A549 (cell line): ENCODE results near the gene DNAJC5. TPM values are rescaled to one million over a fixed set of nuclear protein-coding genes. Genes with fewer than 3 reads are reported as not detected.

Experiments
- ATAC-seq, 2 experiments: fragments of 200-7000 bp in 1 of 2; fragments of >200 bp in 1 of 2; cut with Nextera tagmentation in 1 of 2; cut with Tn5 transposase in 1 of 2; 3 replicates each; pipeline versions ENCODE4 v1.8.0 to v1.9.1; 2018 to 2020; ENCODE audit warnings: mild to moderate bottlenecking in 1 of 2, moderate library complexity in 1 of 2
- CTCF ChIA-PET: fragments of 300-600 bp; sonication (Branson Sonifier 250); formaldehyde crosslinking; extraction: SDS; loops from one replicate; lab custom pipeline; 2021; ENCODE audit warnings: antibody characterized with exemption, inconsistent platforms; lab: Yijun Ruan, JAX
- POLR2A ChIA-PET: fragments of 350-600 bp; formaldehyde crosslinking; extraction: SDS; loops from one replicate; lab custom pipeline; 2021; ENCODE audit warnings: antibody characterized with exemption, inconsistent platforms; lab: Yijun Ruan, JAX
- DNase-seq, 2 experiments: peaks; one replicate each; pipeline versions ENCODE4 v3.0.0 to v3.0.0-alpha.2; 2011 to 2016; ENCODE audit warnings: low read depth in 1 of 2, low spot score in 1 of 2
- FAIRE-seq: peaks from 2 replicates; lab custom pipeline; 2011; peaks lifted over from hg19 to GRCh38; lab: Jason Lieb, UNC
- H3K27ac ChIP-seq, 2 experiments: fragments of >200 bp; sonication (Bioruptor Twin); formaldehyde crosslinking; 3 replicates each; pipeline ENCODE4 v1.5.1; 2016 to 2017
- H3K4me1 ChIP-seq: fragments of >200 bp; sonication (Bioruptor Twin); formaldehyde crosslinking; 3 replicates; pipeline ENCODE4 v1.6.1; 2016
- H3K4me2 ChIP-seq: fragments of >200 bp; sonication (Bioruptor Twin); formaldehyde crosslinking; 3 replicates; pipeline ENCODE4 v1.6.1; 2016
- H3K4me3 ChIP-seq: fragments of >200 bp; sonication (Bioruptor Twin); formaldehyde crosslinking; 3 replicates; pipeline ENCODE4 v1.5.1; 2016
- H3K9me3 ChIP-seq: fragments of >200 bp; sonication (Bioruptor Twin); formaldehyde crosslinking; 3 replicates; pipeline ENCODE4 v1.6.1; 2016
- CBX2 ChIP-seq: fragments of 200-600 bp; sonication (generic); IDR thresholded peaks from 2 replicates; pipeline ENCODE4 v1.6.1; 2016; ENCODE audit warnings: low read depth, mild to moderate bottlenecking, borderline replicate concordance
- CHD2 ChIP-seq: fragments of 150-350 bp; IDR thresholded peaks from 2 replicates; pipeline ENCODE4 v1.6.1; 2014; ENCODE audit warnings: low read length; ENCODE audit not compliant: partially characterized antibody
- EHF ChIP-seq: fragments of 250-450 bp; sonication (Bioruptor Pico); IDR thresholded peaks from 2 replicates; pipeline ENCODE4 v1.5.0; 2020; ENCODE audit warnings: mild to moderate bottlenecking
- ELK1 ChIP-seq: fragments of 150-350 bp; IDR thresholded peaks from 2 replicates; pipeline ENCODE4 v1.6.1; 2014; ENCODE audit warnings: low read depth, mild to moderate bottlenecking, low read length
- FOSL2 ChIP-seq, 2 experiments: fragments of 450-650 bp in 1 of 2; fragments of >200 bp in 1 of 2; sonication (Bioruptor Twin) in 1 of 2; formaldehyde crosslinking; IDR thresholded peaks; 2 replicates each; pipeline versions ENCODE4 v1.5.0 to v1.6.1; 2016 to 2020; ENCODE audit warnings: mild to moderate bottlenecking in 1 of 2, moderate library complexity in 1 of 2
- FOXS1 ChIP-seq: fragments of 250-450 bp; sonication (Bioruptor Pico); IDR thresholded peaks from 2 replicates; pipeline ENCODE4 v1.5.0; 2020; ENCODE audit warnings: mild to moderate bottlenecking, moderate library complexity
- GATA3 ChIP-seq: IDR thresholded peaks from 2 replicates; pipeline ENCODE4 v1.6.1; 2012; ENCODE audit warnings: borderline replicate concordance
- HDAC2 ChIP-seq: fragments of 200-600 bp; sonication (generic); IDR thresholded peaks from 2 replicates; pipeline ENCODE4 v1.6.1; 2016
- HEYL ChIP-seq: fragments of 250-450 bp; sonication (Bioruptor Pico); IDR thresholded peaks from 2 replicates; pipeline ENCODE4 v1.8.0; 2021; ENCODE audit warnings: mild to moderate bottlenecking, moderate library complexity
- JUNB ChIP-seq: fragments of >200 bp; sonication (Bioruptor Twin); formaldehyde crosslinking; IDR thresholded peaks from 2 replicates; pipeline ENCODE4 v1.6.1; 2016
- KDM1A ChIP-seq: fragments of 200-600 bp; sonication (generic); IDR thresholded peaks from 2 replicates; pipeline ENCODE4 v1.6.1; 2016; ENCODE audit warnings: low read depth, mild to moderate bottlenecking
- MAX ChIP-seq: IDR thresholded peaks from 2 replicates; pipeline ENCODE4 v1.6.1; 2012
- MAZ ChIP-seq: fragments of 150-350 bp; IDR thresholded peaks from 2 replicates; pipeline ENCODE4 v1.6.1; 2014; ENCODE audit warnings: antibody characterized with exemption, low read depth, low read length, borderline replicate concordance
- MYC ChIP-seq: IDR thresholded peaks from 2 replicates; pipeline ENCODE4 v1.6.1; 2012; ENCODE audit warnings: mild to moderate bottlenecking, inconsistent platforms, low read length, improper control_type of control experiment, borderline replicate concordance
- NFE2L2 ChIP-seq: fragments of 150-350 bp; conservative IDR thresholded peaks from 2 replicates; pipeline ENCODE4 v1.6.1; 2014; ENCODE audit warnings: low read length
- PBX3 ChIP-seq: IDR thresholded peaks from 2 replicates; pipeline ENCODE4 v1.6.1; 2012
- RCOR1 ChIP-seq: fragments of 150-350 bp; IDR thresholded peaks from 2 replicates; pipeline ENCODE4 v1.6.1; 2014; ENCODE audit warnings: antibody characterized with exemption, low read length, low read depth
- REST ChIP-seq: fragments of 200-600 bp; sonication (generic); IDR thresholded peaks from 2 replicates; pipeline ENCODE4 v1.6.1; 2016; ENCODE audit warnings: antibody characterized with exemption, mild to moderate bottlenecking, moderate library complexity
- RFX5 ChIP-seq: fragments of 450-650 bp; IDR thresholded peaks from 2 replicates; pipeline ENCODE4 v1.7.1; 2014; ENCODE audit warnings: antibody characterized with exemption, mild to moderate bottlenecking, moderate library complexity
- RNF2 ChIP-seq: fragments of 200-600 bp; sonication (generic); IDR thresholded peaks from 2 replicates; pipeline ENCODE4 v1.6.1; 2016; ENCODE audit warnings: low read depth, mild to moderate bottlenecking, antibody characterized with exemption, moderate library complexity, borderline replicate concordance
- SMC3 ChIP-seq: fragments of >200 bp; sonication (Bioruptor Twin); formaldehyde crosslinking; IDR thresholded peaks from 3 replicates; pipeline ENCODE4 v1.6.1; 2018; ENCODE audit warnings: inconsistent platforms
- SREBF2 ChIP-seq: fragments of 450-650 bp; IDR thresholded peaks from 2 replicates; pipeline ENCODE4 v1.6.1; 2014; ENCODE audit warnings: mild to moderate bottlenecking, moderate library complexity
- ZFP36 ChIP-seq: fragments of 450-650 bp; IDR thresholded peaks from 2 replicates; pipeline ENCODE4 v1.6.1; 2014; ENCODE audit warnings: borderline replicate concordance; ENCODE audit not compliant: partially characterized antibody
- ZSCAN20 ChIP-seq: fragments of 250-450 bp; sonication (Bioruptor Pico); IDR thresholded peaks from 2 replicates; pipeline ENCODE4 v1.8.0; 2022; ENCODE audit warnings: mild to moderate bottlenecking, moderate library complexity
- WGBS: methylation state at CpG from one replicate; pipeline ENCODE4 v1.1.6; 2017; ENCODE audit errors: missing lambda C conversion rate; 5-methylcytosine and 5-hydroxymethylcytosine counted together
- polyA plus RNA-seq, 4 experiments: library from polyadenylated mRNA; depleted of rRNA in 3 of 4; stranded (reverse); fragments of >200 nt; fragmentation: RNase III in 1 of 4; extraction: RNeasy Plus Mini Kit Qiagen cat#74134 plus additional on column Dnase treatment in 1 of 4; gene quantifications; 2 replicates in 3 of 4; 3 replicates in 1 of 4; pipeline ENCODE4 v1.2.3, GENCODE V29; 2011 to 2017

Gene DNAJC5
- polyA plus RNA-seq, 2 of the 4 experiments (the other 2 are of a cell fraction), result 20.4 to 23.2 TPM

GRCh38 chr20:63977739-63978276, 82.9 kb downstream of the DNAJC5 start:
- 17% methylated on average over 13 of the region's 16 CpGs for WGBS
- FAIRE-seq (no peak), DNase-seq (peak in 1 of 2 experiments; percentile 60), ATAC-seq (peak; percentile 21 to 48)
- ChIA-PET POLR2A (interaction anchor here (1.0 kb wide), 1 partner anchor 113 kb away, joined by 4 read pairs; the partner anchor contains the start of gene TPD52L2), CTCF (interaction anchor here (0.8 to 1.7 kb wide), 7 partner anchors 16 to 440 kb away, joined by 3 to 11 read pairs (median 5); partner anchors contain the start of gene LKAAEAR1)
- Histone ChIP-seq H3K27ac (peak overlapping the region in 1 of 2 experiments; percentile 65; a peak in 3 of 6 replicates), H3K4me2 (peak overlapping the region; percentile 54), H3K9me3 (no peaks in the 10 kb centered on the region), H3K4me3 (no peak overlapping the region), H3K4me1 (peaks cover 52% of the 10 kb centered on the region)
- TF ChIP-seq FOSL2 (IDR thresholded peaks at IDR 0.05) (no peak), FOSL2 (CRISPR knock-in tag; IDR thresholded peaks at IDR 0.05) (peak; percentile 74), HDAC2 (no peak), MAX (peak; percentile 75)

GRCh38 chr20:63978319-63979228, 83.6 kb downstream of the DNAJC5 start:
- Histone ChIP-seq H3K4me2 (peak overlapping the region; percentile 54), H3K27ac (peak overlapping the region in 1 of 2 experiments; percentile 65; a peak in 3 of 6 replicates), H3K9me3 (no peaks in the 10 kb centered on the region), H3K4me1 (peaks cover 48% of the 10 kb centered on the region), H3K4me3 (no peak overlapping the region)
- FAIRE-seq, result no peak
- ChIA-PET CTCF (interaction anchor here (0.9 to 3.3 kb wide), 7 partner anchors 13 to 440 kb away, joined by 3 to 27 read pairs (median 6); no protein-coding TSS in a partner anchor), POLR2A (no interaction called here)
- 91% methylated on average over 51 of the region's 52 CpGs for WGBS
- no peak for ATAC-seq
- DNase-seq, result no peak
- TF ChIP-seq EHF (no peak), GATA3 (no peak), ZFP36 (no peak)

- WGBS, result 95% methylated on average over 8 of the region's 47 CpGs
Measured at GRCh38 chr20:63979229-63979556, 84.3 kb downstream of the DNAJC5 start.

More at GRCh38 chr20:63979229-63979556, 84.3 kb downstream of the DNAJC5 start:
- Histone ChIP-seq H3K27ac (no peak overlapping the region), H3K4me1 (peaks cover 46% of the 10 kb centered on the region), H3K4me2 (no peak overlapping the region), H3K4me3 (no peak overlapping the region), H3K9me3 (no peaks in the 10 kb centered on the region)
- FAIRE-seq (no peak), DNase-seq (no peak), ATAC-seq (no peak)
- TF ChIP-seq HDAC2, result no peak
- TF ChIP-seq CBX2, result no peak
- TF ChIP-seq RFX5, result no peak
- no peak for TF ChIP-seq RNF2
- TF ChIP-seq KDM1A, result no peak
- no peak for TF ChIP-seq CHD2
- TF ChIP-seq HEYL, result no peak
- no peak for TF ChIP-seq JUNB
- TF ChIP-seq ZSCAN20, result no peak
- TF ChIP-seq FOXS1, result no peak
- no peak for TF ChIP-seq NFE2L2
- no peak for TF ChIP-seq RCOR1
- TF ChIP-seq MYC, result no peak
- TF ChIP-seq SMC3, result no peak
- no peak for TF ChIP-seq ELK1
- no peak for TF ChIP-seq MAZ
- no peak for TF ChIP-seq GATA3
- no peak for TF ChIP-seq REST
- TF ChIP-seq PBX3, result no peak
- no peak for TF ChIP-seq SREBF2
- ChIA-PET POLR2A (no interaction called here), CTCF (interaction anchor here (0.9 to 3.3 kb wide), 5 partner anchors 12 to 271 kb away, joined by 3 to 27 read pairs (median 3); partner anchors contain the start of genes ARFRP1 and ZGPAT)
